SK-MEL-5 (cell line): Measurements from ENCODE around the gene ALX3. TPM values are rescaled to one million over a fixed set of nuclear protein-coding genes. Genes with fewer than 3 reads are reported as not detected.
"Not testable (repeated sequence)": the region's sequence is repeated elsewhere in the genome, so short reads cannot be mapped to it uniquely, and the experiment has no call there.

ENCODE experiments used
- DNase-seq: peaks from one replicate; pipeline ENCODE4 v3.0.0-alpha.2; 2016; ENCODE audit warnings: low read depth, low spot score
- in situ Hi-C: cut with HindIII; loops from 2 replicates; pipeline ENCODE4 v1.10.0; 2016; ENCODE audit warnings: low sequenced_read_pairs, high pct_unique_total_duplicates, low pct_unique_long_range_greater_than_20kb
- total RNA-seq: library from RNA; depleted of rRNA; stranded (reverse); fragments of >200 nt; shearing (Covaris generic); gene quantifications from 2 replicates; pipeline ENCODE4 v1.2.3, GENCODE V29; 2014; rRNA removed

The ALX3 gene
- total RNA-seq, 1 experiment from 2014 or later: not detected

DNA sequence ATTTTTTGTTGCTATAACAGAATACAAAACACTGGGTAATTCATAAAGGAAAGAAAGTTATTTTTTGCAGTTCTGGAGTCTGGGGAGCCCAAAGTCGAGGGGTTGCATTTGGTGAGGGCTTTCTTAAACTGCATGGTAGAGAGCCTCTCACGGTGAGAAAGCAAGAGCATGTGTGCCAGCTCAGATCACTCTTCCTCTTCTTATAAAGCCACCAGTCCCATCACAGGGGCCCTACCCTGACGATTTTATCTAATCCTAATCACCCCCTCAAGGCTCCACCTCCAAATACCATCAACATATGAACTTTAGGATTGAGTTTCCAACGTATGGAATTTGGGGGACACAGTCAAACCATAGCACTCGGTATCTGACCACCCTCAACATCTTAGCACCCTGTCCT is 37.1 kb downstream of the ALX3 start:
- no peak for DNase-seq
- in situ Hi-C loops: no loop called here

DNA sequence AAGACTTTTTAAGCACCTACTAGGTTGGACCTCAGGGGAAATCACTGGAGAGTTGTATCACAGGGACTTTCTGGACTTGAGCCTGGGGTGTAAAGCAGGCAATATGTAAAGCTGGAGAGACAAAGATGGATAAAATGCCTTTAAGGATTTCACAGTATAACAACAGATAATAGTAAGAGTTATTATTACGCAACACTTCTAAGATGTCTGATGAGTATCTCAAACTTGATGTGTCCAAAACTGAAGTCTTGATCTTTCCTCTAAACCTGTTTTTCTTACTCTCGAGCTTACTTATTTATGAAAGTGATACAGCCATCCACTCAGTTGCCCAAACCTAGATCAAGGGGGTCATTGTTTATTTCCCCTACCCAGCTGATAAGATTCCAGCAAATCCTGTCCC is 38.1 kb downstream of the ALX3 start:
- no peak for DNase-seq
- in situ Hi-C loops: no loop called here

DNA sequence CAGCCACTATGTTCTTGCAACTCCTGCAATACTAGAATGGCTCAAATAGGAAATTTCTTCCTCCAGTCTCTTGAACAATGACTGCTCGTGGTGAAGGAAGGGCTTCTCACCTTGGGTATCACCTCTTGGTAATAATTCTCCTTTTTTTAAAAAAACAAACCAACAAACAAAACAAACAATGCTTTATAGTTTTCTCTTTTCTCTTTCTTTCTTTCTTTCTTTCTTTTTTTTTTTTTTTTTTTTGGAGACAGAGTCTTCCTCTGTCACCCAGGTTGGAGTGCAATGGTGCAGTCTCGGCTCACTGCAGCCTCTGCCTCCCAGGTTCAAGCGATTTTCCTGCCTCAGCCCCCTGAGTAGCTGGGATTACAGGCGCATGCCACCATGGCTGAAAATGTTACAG is 39.8 kb downstream of the ALX3 start:
- in situ Hi-C loops, DNase-seq: not testable (repeated sequence)

DNA sequence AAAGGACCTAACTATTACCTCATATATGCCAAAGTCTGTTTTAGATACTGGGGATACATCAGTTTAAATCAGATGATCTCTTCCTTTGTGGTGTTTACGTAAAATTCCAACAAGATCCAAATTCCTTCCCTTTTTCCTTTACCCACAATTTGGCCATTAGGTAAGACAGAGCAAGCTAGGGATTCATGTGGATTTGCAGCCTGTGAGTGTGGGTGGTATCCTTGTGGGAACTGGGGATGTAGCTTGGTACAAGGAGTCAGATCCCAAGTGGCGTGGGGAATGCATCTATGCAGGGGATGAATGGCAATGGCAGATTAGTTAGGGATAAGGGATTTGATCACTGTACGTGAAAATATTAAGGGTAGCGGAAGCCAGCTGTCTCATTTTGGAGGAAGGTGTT is 45.9 kb downstream of the ALX3 start:
- in situ Hi-C loops: no loop called here

DNA sequence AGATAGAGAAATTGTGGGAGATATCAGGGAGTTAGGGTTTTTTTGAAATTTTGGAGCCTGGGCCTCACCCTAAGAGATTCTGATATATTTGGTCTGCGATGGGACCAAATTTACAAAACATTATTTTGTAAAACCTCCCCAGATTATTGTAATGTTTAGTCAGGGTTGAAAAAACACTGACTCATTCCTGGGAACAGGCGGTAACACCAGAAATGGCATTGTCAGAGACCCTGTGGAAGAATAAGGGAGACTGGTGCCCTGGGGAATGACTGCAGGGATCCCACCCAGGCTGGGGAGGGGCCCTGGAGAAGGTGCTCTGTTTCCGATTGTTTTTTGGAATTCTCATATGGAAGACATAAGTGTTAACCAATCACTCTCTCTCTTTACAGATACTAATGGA is 49.2 kb downstream of the ALX3 start:
- DNase-seq: no peak
- in situ Hi-C loops: no loop called here

More for the DNA sequence above, 45.9 kb downstream of the ALX3 start:
- DNase-seq: no peak

DNA sequence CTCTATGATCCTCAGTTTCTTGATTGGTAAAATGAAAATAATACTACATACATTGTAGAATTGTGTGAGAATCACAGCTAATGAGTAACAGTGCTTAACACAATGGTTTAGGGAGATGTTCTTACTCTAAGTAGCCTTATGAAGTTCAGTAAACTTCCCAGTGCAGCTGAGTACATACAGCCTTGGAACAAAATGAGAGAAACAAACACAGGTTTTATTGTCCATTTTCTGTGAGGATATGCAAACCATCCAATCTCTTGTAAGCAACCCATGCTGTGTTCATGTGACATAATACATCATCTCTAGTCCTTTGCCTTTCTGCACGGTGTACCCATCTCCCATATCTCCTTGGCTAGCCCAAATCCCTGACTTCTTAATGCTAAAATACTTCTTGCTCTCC is 50.7 kb downstream of the ALX3 start:
- no peak for DNase-seq
- in situ Hi-C loops: no loop called here

DNA sequence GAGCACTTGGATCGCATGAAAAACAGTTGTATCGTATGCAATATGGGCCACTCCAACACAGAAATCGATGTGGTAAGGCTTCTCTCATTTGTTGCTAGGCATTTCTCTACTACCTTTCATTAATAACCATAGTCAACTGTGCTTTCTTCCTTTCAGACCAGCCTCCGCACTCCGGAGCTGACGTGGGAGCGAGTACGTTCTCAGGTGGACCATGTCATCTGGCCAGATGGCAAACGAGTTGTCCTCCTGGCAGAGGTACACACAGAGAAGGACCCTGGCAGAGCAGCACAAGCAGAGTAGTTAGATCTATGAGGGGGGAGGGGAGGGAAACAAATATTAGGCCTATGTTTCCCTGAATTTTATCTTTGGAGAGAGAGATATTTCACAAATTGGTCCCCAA is 52.1 kb downstream of the ALX3 start:
- no peak for DNase-seq
- in situ Hi-C loops: no loop called here

DNA sequence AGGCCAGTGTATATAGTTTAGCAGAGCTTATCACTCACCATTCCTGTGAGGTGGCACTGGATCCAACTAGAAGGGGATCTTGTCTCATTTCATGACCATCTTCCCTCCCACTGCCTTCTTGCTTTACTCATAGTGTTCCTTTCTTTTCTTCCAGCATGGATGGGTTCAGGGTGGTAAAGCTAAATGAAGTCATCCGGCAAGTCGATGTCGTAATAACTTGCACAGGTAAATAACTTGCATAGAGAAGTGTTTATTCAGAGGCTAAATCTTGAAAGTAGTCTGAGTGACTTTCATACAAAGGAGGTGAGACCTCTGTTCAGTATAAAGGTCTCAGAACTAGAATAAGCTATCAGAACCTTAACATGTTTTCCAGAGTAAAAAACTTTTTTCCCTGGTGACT is 52.7 kb downstream of the ALX3 start:
- in situ Hi-C loops: no loop called here
- DNase-seq: no peak

DNA sequence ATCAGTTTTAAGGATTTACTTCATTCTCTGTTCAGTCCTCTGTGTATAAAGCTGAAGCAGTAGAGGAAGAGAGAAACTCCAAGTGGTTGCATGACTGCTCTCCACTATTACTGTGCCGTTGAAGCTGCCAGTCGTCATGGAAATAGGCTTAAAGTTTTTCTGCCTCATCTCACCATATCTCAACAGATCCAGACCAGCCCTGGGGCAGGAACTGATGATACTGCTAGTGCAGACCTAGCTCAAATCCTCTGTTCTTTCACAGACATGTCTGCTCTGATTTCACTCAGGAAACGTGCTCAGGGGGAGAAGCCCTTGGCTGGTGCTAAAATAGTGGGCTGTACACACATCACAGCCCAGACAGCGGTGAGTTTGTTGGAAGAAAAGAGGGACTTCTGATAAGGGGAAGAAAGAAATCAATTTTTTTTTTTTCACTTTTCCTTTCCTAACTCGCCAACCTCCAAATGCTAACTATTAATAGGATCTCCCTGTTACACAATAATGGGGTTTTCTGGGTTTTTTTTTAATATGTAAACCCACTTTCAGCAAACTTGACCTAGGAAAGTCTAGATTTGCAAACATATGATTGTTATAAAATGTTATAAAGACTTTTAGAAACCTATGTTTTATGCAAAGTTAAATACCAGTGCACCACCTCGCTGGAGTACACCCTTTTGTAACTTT is 58.2 kb downstream of the ALX3 start:
- in situ Hi-C loops: no loop called here

DNA sequence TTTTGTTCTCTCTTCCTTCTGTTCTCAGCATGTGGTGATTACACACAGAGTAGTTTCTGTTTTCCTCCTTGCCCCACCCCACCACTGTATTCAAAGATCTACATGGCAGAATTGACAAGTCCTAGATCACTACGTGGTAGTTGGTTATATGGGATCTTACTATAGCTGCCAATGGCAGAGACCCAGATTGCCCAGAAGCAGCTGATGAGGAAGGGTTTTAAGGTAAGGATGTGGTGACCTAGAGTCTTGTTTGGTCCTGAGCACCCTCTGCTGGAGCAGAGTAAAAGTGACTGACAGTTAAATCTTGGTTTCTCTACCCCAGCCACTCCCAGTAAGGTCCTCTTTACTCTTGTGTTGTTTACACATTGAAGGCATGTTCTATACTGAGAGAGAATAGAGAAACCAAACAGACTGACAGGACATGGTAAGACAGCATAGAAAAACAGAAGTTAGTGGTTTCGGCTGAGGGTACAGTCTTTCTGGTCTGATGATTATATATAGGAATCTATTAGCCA is 58.9 kb downstream of the ALX3 start:
- in situ Hi-C loops: no loop called here
- peak; percentile 85 for DNase-seq

More for the DNA sequence above, 58.2 kb downstream of the ALX3 start:
- no peak for DNase-seq

Other genes with a start within 250 kb of the ALX3 start
- gene CSF1, start 159.8 kb downstream of the ALX3 start, total RNA-seq: 3.2 and 4.0 TPM in 2 replicates
- 56.4 and 68.3 TPM in 2 replicates for gene AHCYL1, start 85.9 kb downstream of the ALX3 start, total RNA-seq
- 33.1 and 35.5 TPM in 2 replicates for gene STRIP1, start 36.0 kb downstream of the ALX3 start, total RNA-seq
- not detected in 2 replicates for gene UBL4B, start 41.8 kb upstream of the ALX3 start, total RNA-seq
- gene SLC6A17, start 79.8 kb upstream of the ALX3 start, total RNA-seq: 5.7 and 6.9 TPM in 2 replicates
- 1.8 and 2.7 TPM in 2 replicates for gene KCNC4, start 139.6 kb upstream of the ALX3 start, total RNA-seq